ENCODE data around the gene DOC2A.

The DOC2A gene

DNA sequence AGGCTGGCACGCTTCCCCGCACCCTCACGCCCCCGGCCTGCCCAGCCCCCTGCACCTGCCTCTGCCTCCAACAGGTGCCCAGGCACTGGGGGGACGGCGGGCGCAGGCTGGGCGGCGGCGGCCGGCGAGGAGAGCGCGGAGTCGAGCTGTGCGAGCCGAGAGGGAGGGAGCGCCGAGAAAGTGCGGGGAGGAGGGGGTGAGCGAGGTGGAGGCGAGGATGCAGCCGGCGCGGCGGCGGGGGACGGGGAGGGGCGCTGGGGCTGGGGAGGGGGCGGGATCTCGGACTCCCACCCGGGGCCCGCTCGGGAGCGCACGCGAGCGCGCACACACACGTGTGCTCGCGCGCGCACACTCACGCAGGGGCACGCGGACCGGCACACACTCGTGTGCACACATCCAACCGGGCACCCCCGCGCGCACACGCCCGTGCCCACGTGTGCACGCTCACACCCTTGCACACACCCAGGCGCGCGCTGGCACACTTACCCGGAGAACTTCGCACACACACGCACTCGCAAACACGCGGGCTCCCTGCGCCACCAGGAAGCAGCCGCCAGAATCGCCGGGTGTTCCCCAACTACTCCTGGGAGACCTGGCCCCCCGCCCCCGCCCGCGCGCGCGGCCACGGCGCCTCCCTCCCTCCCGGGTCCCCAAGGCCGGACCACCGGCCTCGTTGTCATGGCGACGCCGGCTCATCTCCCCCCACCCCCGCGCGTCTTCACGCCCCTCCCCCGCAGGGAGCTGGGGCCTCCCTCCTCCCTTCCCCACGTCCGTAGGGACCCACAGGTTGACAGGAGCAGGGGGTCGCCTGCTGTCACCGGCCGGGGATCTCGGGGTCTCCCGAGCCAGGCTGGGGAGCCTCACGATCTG, at the start of gene DOC2A:
Gene DOC2A, minus strand, starts transcription at position 184 of the 870 bp plus-strand sequence. CDS start 805 bp downstream, outside the sequence.
- Histone ChIP-seq H3K27me3 (replicated peaks; ENCODE audit: control insufficient read depth, insufficient read depth, low read length) (no peaks in the 10 kb centered on the region; the same call in 1 of the 2 replicates), H3K4me3 (replicated peaks; ENCODE audit: low read depth, low read length) (peak within 1 kb of the TSS; percentile 54), H3K36me3 (ENCODE audit: control insufficient read depth, insufficient read depth, low read length) (no peaks in the 10 kb centered on the region)
- no peak for DNase-seq (ENCODE audit: extremely low read depth, insufficient read length)
- TF ChIP-seq, protein P1, sequence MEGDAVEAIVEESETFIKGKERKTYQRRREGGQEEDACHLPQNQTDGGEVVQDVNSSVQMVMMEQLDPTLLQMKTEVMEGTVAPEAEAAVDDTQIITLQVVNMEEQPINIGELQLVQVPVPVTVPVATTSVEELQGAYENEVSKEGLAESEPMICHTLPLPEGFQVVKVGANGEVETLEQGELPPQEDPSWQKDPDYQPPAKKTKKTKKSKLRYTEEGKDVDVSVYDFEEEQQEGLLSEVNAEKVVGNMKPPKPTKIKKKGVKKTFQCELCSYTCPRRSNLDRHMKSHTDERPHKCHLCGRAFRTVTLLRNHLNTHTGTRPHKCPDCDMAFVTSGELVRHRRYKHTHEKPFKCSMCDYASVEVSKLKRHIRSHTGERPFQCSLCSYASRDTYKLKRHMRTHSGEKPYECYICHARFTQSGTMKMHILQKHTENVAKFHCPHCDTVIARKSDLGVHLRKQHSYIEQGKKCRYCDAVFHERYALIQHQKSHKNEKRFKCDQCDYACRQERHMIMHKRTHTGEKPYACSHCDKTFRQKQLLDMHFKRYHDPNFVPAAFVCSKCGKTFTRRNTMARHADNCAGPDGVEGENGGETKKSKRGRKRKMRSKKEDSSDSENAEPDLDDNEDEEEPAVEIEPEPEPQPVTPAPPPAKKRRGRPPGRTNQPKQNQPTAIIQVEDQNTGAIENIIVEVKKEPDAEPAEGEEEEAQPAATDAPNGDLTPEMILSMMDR (IDR thresholded peaks at IDR 0.05; ENCODE audit: insufficient read depth, low read length, poor library complexity, severe bottlenecking): no peak

DNA sequence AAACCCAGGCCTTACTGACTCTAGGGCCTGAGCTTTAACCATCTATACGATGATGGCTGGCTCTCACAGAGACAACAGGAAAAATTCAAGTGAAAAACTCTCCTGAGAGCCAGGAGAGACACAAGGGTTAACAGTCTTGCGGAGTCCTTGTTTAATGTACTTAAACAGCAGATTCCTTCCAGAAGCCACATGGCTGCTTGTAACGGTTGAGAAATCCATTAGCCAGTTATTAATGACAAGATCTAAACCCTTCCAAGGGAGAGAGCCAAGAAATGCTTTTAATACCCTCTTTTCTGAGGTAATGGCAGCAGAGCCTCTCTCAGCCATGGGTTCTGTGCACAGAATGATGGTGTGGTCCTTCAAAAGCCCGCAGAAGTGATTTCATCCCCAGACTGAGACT, 49.5 kb upstream of the DOC2A start:
- TF ChIP-seq, protein P1 (IDR thresholded peaks at IDR 0.05; ENCODE audit: insufficient read depth, low read length, poor library complexity, severe bottlenecking): no peak
- Histone ChIP-seq H3K36me3 (ENCODE audit: control insufficient read depth, insufficient read depth, low read length) (no peaks in the 10 kb centered on the region), H3K27me3 (replicated peaks; ENCODE audit: control insufficient read depth, insufficient read depth, low read length) (no peaks in the 10 kb centered on the region), H3K4me3 (replicated peaks; ENCODE audit: low read depth, low read length) (no peak overlapping the region)
- DNase-seq (ENCODE audit: extremely low read depth, insufficient read length): no peak

DNA sequence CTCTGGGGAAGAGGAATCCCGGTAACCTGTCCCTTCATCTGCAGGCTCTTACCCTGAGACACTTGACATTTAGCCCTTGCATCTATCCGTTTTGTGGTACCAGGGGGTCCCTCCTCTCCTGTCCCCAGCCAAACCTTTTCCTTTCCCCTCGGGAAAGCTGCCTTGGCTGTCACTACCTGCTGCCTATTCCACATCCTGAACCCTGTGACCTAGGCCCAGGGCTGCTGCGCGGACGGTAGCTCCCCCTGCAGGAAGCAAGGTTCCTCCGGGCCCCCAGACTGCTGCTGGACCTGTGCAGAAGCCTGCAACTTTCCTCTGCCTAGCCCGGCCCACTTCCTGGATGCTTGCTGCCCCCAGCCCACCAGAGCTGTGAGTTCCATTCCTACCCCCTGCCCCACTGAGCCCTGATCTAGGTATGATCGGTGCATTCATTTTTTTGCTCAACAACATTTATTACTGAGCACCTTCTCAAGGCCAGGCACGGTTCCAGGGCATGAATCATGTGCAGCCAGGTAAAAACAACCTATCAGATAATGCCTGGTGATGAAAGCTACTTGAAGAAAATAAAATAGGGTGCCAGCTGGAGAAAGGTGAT, 44.2 kb upstream of the DOC2A start:
- Histone ChIP-seq H3K27me3 (replicated peaks; ENCODE audit: control insufficient read depth, insufficient read depth, low read length) (no peaks in the 10 kb centered on the region), H3K36me3 (ENCODE audit: control insufficient read depth, insufficient read depth, low read length) (no peaks in the 10 kb centered on the region), H3K4me3 (replicated peaks; ENCODE audit: low read depth, low read length) (no peak overlapping the region)
- TF ChIP-seq, protein P1 (IDR thresholded peaks at IDR 0.05; ENCODE audit: insufficient read depth, low read length, poor library complexity, severe bottlenecking): peak; percentile 85
- DNase-seq (ENCODE audit: extremely low read depth, insufficient read length): peak; percentile 55

DNA sequence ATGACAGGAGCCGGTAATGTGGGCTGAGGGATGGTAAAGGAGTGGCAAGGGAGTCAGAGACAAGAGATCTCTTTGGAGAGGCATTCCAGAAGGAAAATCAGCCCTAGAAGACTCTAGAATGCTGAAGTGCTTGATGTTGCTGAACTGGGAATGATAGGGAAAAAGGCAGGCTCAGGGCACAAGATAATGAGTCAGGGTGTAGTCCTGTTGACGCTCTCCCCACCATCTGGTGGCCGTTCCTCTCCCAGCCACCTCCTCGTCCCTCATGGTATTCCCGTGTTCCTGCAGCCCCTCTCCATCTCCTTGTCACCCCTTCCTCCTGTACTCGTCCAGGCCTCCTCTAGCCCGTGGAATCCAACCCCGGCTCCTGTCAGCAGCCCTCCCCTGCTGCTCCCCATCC, 43.6 kb upstream of the DOC2A start:
- Histone ChIP-seq H3K36me3 (ENCODE audit: control insufficient read depth, insufficient read depth, low read length) (no peaks in the 10 kb centered on the region), H3K4me3 (replicated peaks; ENCODE audit: low read depth, low read length) (no peak overlapping the region), H3K27me3 (replicated peaks; ENCODE audit: control insufficient read depth, insufficient read depth, low read length) (no peaks in the 10 kb centered on the region)
- DNase-seq (ENCODE audit: extremely low read depth, insufficient read length): no peak
- TF ChIP-seq, protein P1 (IDR thresholded peaks at IDR 0.05; ENCODE audit: insufficient read depth, low read length, poor library complexity, severe bottlenecking): no peak

DNA sequence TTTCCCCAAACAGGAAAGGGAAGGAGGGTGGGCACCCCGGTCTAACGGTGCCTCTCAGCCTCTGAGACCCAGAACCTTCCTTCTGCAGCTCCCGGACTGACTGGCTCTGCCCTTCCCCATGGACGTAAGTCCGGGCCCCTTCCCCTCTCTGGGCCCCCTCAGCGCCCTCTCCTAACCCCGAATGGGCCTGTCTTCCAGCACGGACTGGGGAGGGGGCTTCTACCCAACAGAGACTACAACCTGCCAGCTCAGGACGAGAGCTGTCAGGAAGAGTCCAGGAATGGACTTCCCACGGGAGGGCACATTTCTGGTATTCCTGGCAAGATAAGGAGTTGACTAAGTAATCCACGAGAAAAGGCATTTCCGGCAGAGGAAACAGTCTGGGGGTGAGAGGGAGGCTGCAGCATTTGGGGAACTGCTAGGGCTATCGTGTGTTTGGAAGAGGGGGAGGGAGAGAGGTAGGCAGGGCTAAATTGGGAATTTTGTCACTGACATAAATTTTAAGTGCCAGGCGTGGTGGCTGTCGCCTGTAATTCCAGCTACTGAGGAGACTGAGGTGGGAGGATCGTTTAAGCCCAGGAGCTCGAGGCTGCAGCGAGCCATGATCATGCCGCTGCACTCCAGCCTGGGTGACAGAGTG, 42.7 kb upstream of the DOC2A start:
- Histone ChIP-seq H3K4me3 (replicated peaks; ENCODE audit: low read depth, low read length) (peak overlapping the region; percentile 71), H3K27me3 (replicated peaks; ENCODE audit: control insufficient read depth, insufficient read depth, low read length) (no peaks in the 10 kb centered on the region), H3K36me3 (ENCODE audit: control insufficient read depth, insufficient read depth, low read length) (no peaks in the 10 kb centered on the region)
- TF ChIP-seq, protein P1 (IDR thresholded peaks at IDR 0.05; ENCODE audit: insufficient read depth, low read length, poor library complexity, severe bottlenecking): no peak
- no peak for DNase-seq (ENCODE audit: extremely low read depth, insufficient read length)
